ENCODE results near the gene ALPK1. TPM values are rescaled to one million over a fixed set of nuclear protein-coding genes. Genes with fewer than 3 reads are reported as not detected.

ALPK1 gene
- total and polyA plus RNA-seq, 2 donors (not counting 1 experiment from before 2014, with no cell fraction given): 5.5 to 27.2 TPM

GRCh38 chr4:112279025-112279881 lies 17.9 kb upstream of the ALPK1 start:
- peaks cover 47 to 56% of the 10 kb centered on the region in 2 donors for H3K4me1 ChIP-seq (ENCODE audit: control insufficient read depth in 2 of 2, insufficient read depth in 2 of 2, low read length in 2 of 2)
- peaks cover 3 to 40% of the 10 kb centered on the region in 2 experiments for H3K36me3 ChIP-seq (replicated peaks in 1 of 2; ENCODE audit: control extremely low read depth in 1 of 2, control insufficient read depth in 1 of 2, extremely low read depth in 1 of 2, insufficient read depth in 2 of 2, low read length in 1 of 2)
- peaks cover 94% of the 10 kb centered on the region for H3K79me2 ChIP-seq (ENCODE audit: control insufficient read depth, insufficient read depth, low read length)
- H3K27me3 ChIP-seq (replicated peaks in 1 of 4; ENCODE audit: control extremely low read depth in 1 of 4, control insufficient read depth in 3 of 4, insufficient read depth in 4 of 4, low read length in 3 of 4): no peaks in the 10 kb centered on the region
- TF ChIP-seq EZH2 (IDR thresholded peaks at IDR 0.05; ENCODE audit: borderline replicate concordance, insufficient read depth, low read depth, low read length, poor library complexity, severe bottlenecking) (no peak), CTCF (IDR thresholded peaks at IDR 0.05) (no peak)
- peak overlapping the region; percentile 82 for H3K4me2 ChIP-seq (replicated peaks; ENCODE audit: low read depth, low read length, poor library complexity, severe bottlenecking)
- Mint-ChIP-seq H3K4me3 (peak overlapping the region; percentile 80), H3K27me3 (no peaks in the 10 kb centered on the region), H3K4me1 (peaks cover 64% of the 10 kb centered on the region), H3K27ac (peak overlapping the region; percentile 82), H3K9me3 (ENCODE audit: insufficient read depth) (no peaks in the 10 kb centered on the region)
- peak overlapping the region; percentile 68 for H3K9ac ChIP-seq (ENCODE audit: low read length)
- intact Hi-C loops (cut with micrococcal nuclease): no loop called here
- DNase-seq (peak; percentile 67), ATAC-seq (ENCODE audit: low read depth) (peak; percentile 62)
- peak overlapping the region; percentile 8 to 76 (median 47) for H3K4me3 ChIP-seq (ENCODE audit: control extremely low read depth in 1 of 5, extremely low read depth in 1 of 5, insufficient read depth in 1 of 5, low read depth in 2 of 5, low read length in 4 of 5)
- H2AFZ ChIP-seq (ENCODE audit: insufficient read depth, low read depth, low read length, poor library complexity, severe bottlenecking): peak overlapping the region; percentile 18
- POLR2A ChIA-PET: interaction anchor here (0.9 kb wide), 1 partner anchor 42 kb away, joined by 3 read pairs; no protein-coding TSS in a partner anchor
- CTCF ChIA-PET: interaction anchor here (1.0 to 3.9 kb wide), 6 partner anchors 12 to 245 kb away, joined by 3 to 34 read pairs (median 4); no protein-coding TSS in a partner anchor
- WGBS (ENCODE audit: insufficient coverage): 20% methylated on average over 3 of the region's 10 CpGs
- H4K20me1 ChIP-seq (ENCODE audit: control insufficient read depth, insufficient read depth, low read length, poor library complexity, severe bottlenecking): peaks cover 16% of the 10 kb centered on the region
- H3K27ac ChIP-seq (ENCODE audit: low read length in 2 of 2): peak overlapping the region; percentile 49 to 95
- H3K9me3 ChIP-seq (ENCODE audit: control extremely low read depth in 1 of 3, control insufficient read depth in 2 of 3, insufficient read depth in 1 of 3, low read length in 2 of 3): no peaks in the 10 kb centered on the region
